Measurements from ENCODE around the gene CDKN2B-AS1.
"Not testable (repeated sequence)": the region's sequence is repeated elsewhere in the genome, so short reads cannot be mapped to it uniquely, and the experiment has no call there.

Gene CDKN2B-AS1

GRCh38 chr9:22046243-22046885 lies 51.8 kb downstream of the CDKN2B-AS1 start:
- no peak for DNase-seq

GRCh38 chr9:22047596-22047995 lies 53.0 kb downstream of the CDKN2B-AS1 start:
- no peak for DNase-seq

GRCh38 chr9:22049411-22049810 lies 54.8 kb downstream of the CDKN2B-AS1 start:
- DNase-seq: no peak

- DNase-seq: no peak
Observed at GRCh38 chr9:22050924-22051323, 56.3 kb downstream of the CDKN2B-AS1 start.

- DNase-seq: peak; percentile 56
Observed at GRCh38 chr9:22052376-22052945, 57.9 kb downstream of the CDKN2B-AS1 start.

GRCh38 chr9:22053178-22053577 lies 58.6 kb downstream of the CDKN2B-AS1 start:
- DNase-seq: no peak

GRCh38 chr9:22054076-22054475 lies 59.5 kb downstream of the CDKN2B-AS1 start:
- DNase-seq: no peak

GRCh38 chr9:22054529-22054928 lies 59.9 kb downstream of the CDKN2B-AS1 start:
- DNase-seq: no peak

- DNase-seq: no peak
Observed at GRCh38 chr9:22055090-22055489, 60.5 kb downstream of the CDKN2B-AS1 start.

GRCh38 chr9:22056402-22056801 lies 61.8 kb downstream of the CDKN2B-AS1 start:
- no peak for DNase-seq

GRCh38 chr9:22057972-22058371 lies 63.4 kb downstream of the CDKN2B-AS1 start:
- DNase-seq: not testable (repeated sequence)

- DNase-seq: no peak
Observed at GRCh38 chr9:22060831-22061383, 66.3 kb downstream of the CDKN2B-AS1 start.

- no peak for DNase-seq
Observed at GRCh38 chr9:22064957-22065356, 70.4 kb downstream of the CDKN2B-AS1 start.

- DNase-seq: no peak
Observed at GRCh38 chr9:22065431-22066200, 71.0 kb downstream of the CDKN2B-AS1 start.

- DNase-seq: no peak
Observed at GRCh38 chr9:22067196-22067595, 72.6 kb downstream of the CDKN2B-AS1 start.

GRCh38 chr9:22068369-22068768 lies 73.8 kb downstream of the CDKN2B-AS1 start:
- no peak for DNase-seq

- no peak for DNase-seq
Observed at GRCh38 chr9:22073349-22073748, 78.8 kb downstream of the CDKN2B-AS1 start.

GRCh38 chr9:22078081-22078480 lies 83.5 kb downstream of the CDKN2B-AS1 start:
- DNase-seq: no peak

- no peak for DNase-seq
Observed at GRCh38 chr9:22079873-22080341, 85.3 kb downstream of the CDKN2B-AS1 start.

- DNase-seq: peak; percentile 24
Observed at GRCh38 chr9:22084336-22085035, 89.9 kb downstream of the CDKN2B-AS1 start.

GRCh38 chr9:22088053-22088716 lies 93.6 kb downstream of the CDKN2B-AS1 start:
- no peak for DNase-seq

- DNase-seq: no peak
Observed at GRCh38 chr9:22088717-22089061, 94.1 kb downstream of the CDKN2B-AS1 start.

GRCh38 chr9:22097707-22098106 lies 103.1 kb downstream of the CDKN2B-AS1 start:
- DNase-seq: no peak

Measured in T1000 (cell line).